Calu3 (cell line): ENCODE measurements around the gene SLC24A3. TPM values are rescaled to one million over a fixed set of nuclear protein-coding genes. Genes with fewer than 3 reads are reported as not detected.

Source experiments
- BruUV-seq: library from RNA; stranded (reverse); fragments of 400-500 nt; replicated peaks from 2 replicates; lab custom pipeline; 2021; lab: Mats Ljungman, UMichigan
- CTCF ChIA-PET: fragments of 300-600 bp; sonication (Branson Sonifier 250); formaldehyde crosslinking; loops from one replicate; lab custom pipeline; 2022; ENCODE audit warnings: antibody characterized with exemption; lab: Charles Lee
- DNase-seq: peaks from one replicate; pipeline ENCODE4 v3.0.0; 2022
- H3K27ac Mint-ChIP-seq: one replicate; pipeline ENCODE4 v1.8.0; 2022; ENCODE audit warnings: mixed read lengths; ENCODE audit not compliant: unreplicated experiment
- H3K27me3 Mint-ChIP-seq: one replicate; pipeline ENCODE4 v1.8.0; 2022; ENCODE audit warnings: mixed read lengths; ENCODE audit not compliant: unreplicated experiment
- H3K36me3 Mint-ChIP-seq: one replicate; pipeline ENCODE4 v1.8.0; 2022; ENCODE audit warnings: mild to moderate bottlenecking, moderate library complexity, mixed read lengths; ENCODE audit not compliant: insufficient read depth, unreplicated experiment
- H3K4me1 Mint-ChIP-seq: one replicate; pipeline ENCODE4 v1.8.0; 2022; ENCODE audit warnings: mild to moderate bottlenecking, low read depth, mixed read lengths; ENCODE audit not compliant: unreplicated experiment
- H3K4me3 Mint-ChIP-seq: one replicate; pipeline ENCODE4 v1.8.0; 2022; ENCODE audit warnings: mild to moderate bottlenecking, low read depth, moderate library complexity, mixed read lengths; ENCODE audit not compliant: unreplicated experiment
- H3K9me3 Mint-ChIP-seq: one replicate; pipeline ENCODE4 v1.8.0; 2022; ENCODE audit warnings: low read depth, mixed read lengths; ENCODE audit not compliant: unreplicated experiment
- CTCF ChIP-seq: fragments of 200-600 bp; IDR thresholded peaks from one replicate; pipeline ENCODE4 v1.8.0; 2022; ENCODE audit warnings: antibody characterized with exemption; ENCODE audit not compliant: unreplicated experiment
- intact Hi-C: fragments of 100-400 bp; cut with micrococcal nuclease; formaldehyde crosslinking; loops from one replicate; pipeline ENCODE4 v1.10.0; 2022; ENCODE audit not compliant: unreplicated experiment
- total RNA-seq: library from RNA; stranded (reverse); gene quantifications from 2 replicates; pipeline ENCODE4 v1.2.3, GENCODE V29; 2022

The SLC24A3 gene
- total RNA-seq, 1 experiment from 2014 or later, result not detected

DNA sequence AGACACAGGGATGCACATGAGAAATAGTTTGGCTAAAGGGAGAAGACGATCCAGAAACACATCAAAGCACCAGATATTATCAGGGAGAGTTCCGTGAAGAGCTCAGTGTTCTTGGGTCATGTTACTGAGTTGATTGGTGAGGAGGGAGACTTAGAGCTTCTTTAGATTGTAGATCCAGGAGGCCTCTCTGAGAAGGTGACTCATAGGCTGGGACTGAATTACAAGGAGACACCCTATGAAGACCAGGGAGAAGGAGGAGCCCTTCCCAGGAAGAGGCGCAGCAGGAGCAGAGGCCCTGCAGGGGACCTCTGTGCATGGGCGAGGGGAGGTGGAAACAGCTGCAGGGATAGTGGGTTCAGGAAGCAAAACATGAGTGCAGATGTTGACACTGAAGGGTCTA, 196.5 kb downstream of the SLC24A3 start:
- CTCF ChIA-PET, result no interaction called here
- peaks cover 3% of the 10 kb centered on the region for H3K9me3 Mint-ChIP-seq
- H3K36me3 Mint-ChIP-seq, result no peaks in the 10 kb centered on the region
- no peak overlapping the region for H3K4me3 Mint-ChIP-seq
- no peaks in the 10 kb centered on the region for H3K4me1 Mint-ChIP-seq
- BruUV-seq, result no TSS peak
- peaks cover 22% of the 10 kb centered on the region for H3K27me3 Mint-ChIP-seq
- H3K27ac Mint-ChIP-seq, result no peak overlapping the region
- intact Hi-C loops, result no loop called here
- DNase-seq, result no peak
- TF ChIP-seq CTCF, result no peak

- Mint-ChIP-seq H3K4me1 (no peaks in the 10 kb centered on the region), H3K9me3 (peaks cover 3% of the 10 kb centered on the region), H3K36me3 (no peaks in the 10 kb centered on the region), H3K4me3 (no peak overlapping the region), H3K27me3 (peaks cover 22% of the 10 kb centered on the region), H3K27ac (no peak overlapping the region)
- no peak for TF ChIP-seq CTCF
- DNase-seq, result no peak
- intact Hi-C loops, result no loop called here
- no TSS peak for BruUV-seq
- CTCF ChIA-PET, result no interaction called here
Measured at GRCh38 chr20:19411811-19412210, 199.4 kb downstream of the SLC24A3 start.

DNA sequence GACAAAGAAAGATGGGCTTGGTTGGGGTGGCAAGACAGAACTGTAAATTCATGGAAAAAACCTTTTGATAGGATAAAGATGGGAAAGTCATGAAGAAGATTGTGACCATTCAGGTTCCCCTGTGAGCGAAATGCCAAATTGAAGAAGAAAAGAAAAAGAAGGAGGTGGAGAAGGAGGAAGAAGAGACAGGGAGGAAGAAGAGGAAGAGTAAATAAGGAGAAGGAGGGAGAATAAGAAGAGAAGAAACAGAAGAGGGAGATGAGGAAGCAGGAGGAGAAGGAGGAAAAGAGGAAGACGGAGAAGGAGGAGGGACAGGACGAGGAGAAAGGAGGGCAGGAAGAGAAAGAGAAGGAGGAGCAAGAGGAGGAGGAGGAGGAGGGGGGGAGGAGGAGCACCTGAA, 199.8 kb downstream of the SLC24A3 start:
- BruUV-seq, result no TSS peak
- intact Hi-C loops, result no loop called here
- no peak for TF ChIP-seq CTCF
- Mint-ChIP-seq H3K4me1 (no peaks in the 10 kb centered on the region), H3K36me3 (no peaks in the 10 kb centered on the region), H3K27me3 (peaks cover 22% of the 10 kb centered on the region), H3K9me3 (peaks cover 3% of the 10 kb centered on the region), H3K4me3 (no peak overlapping the region), H3K27ac (no peak overlapping the region)
- DNase-seq, result no peak
- CTCF ChIA-PET, result no interaction called here

DNA sequence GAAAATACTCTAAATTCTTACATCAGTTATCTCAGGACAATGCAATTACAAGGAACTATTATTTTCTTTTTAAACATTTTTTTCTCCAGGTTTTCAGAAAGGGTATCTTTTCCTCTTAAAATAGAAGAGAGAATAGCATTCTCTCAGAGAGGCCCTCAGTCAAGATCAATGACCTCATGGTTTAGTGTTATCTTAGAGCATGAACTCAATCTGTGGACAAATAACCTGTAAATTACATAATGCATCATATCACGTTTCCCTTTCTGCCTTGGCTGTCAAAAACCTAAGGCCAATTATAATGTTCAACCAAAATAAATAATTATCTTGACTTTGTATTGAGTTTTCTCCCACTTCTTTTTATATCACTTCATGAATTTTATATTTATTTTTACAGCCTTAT, 202.2 kb downstream of the SLC24A3 start:
- H3K36me3 Mint-ChIP-seq, result no peaks in the 10 kb centered on the region
- intact Hi-C loops, result no loop called here
- no peak overlapping the region for H3K4me3 Mint-ChIP-seq
- no peaks in the 10 kb centered on the region for H3K4me1 Mint-ChIP-seq
- BruUV-seq, result no TSS peak
- no peak for DNase-seq
- no peak for TF ChIP-seq CTCF
- CTCF ChIA-PET, result no interaction called here
- peaks cover 13% of the 10 kb centered on the region for H3K27me3 Mint-ChIP-seq
- no peak overlapping the region for H3K27ac Mint-ChIP-seq
- peaks cover 3% of the 10 kb centered on the region for H3K9me3 Mint-ChIP-seq
